Measurements from ENCODE around the gene TNFAIP8L1.
"Not testable (repeated sequence)": the region's sequence is repeated elsewhere in the genome, so short reads cannot be mapped to it uniquely, and the experiment has no call there.

TNFAIP8L1 gene

DNA sequence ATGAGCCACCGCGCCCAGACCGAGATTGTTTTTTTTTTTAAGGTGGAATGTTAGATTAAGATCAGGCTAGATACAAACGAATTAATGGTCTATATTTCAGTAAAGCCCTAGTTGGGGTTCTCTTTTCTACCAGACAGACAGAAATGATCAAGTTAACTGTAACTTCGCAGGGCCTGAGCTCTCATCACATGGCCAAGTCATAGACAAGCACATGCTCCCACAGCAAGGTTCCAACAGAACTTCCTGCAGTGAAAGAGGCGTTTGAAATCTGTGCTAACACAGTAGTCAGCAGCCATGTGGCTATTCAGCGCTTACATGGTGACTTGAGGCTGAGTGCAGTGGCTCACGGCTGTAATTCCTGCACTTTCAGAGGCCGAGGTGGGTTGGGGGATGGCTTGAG lies 45.1 kb upstream of the TNFAIP8L1 start:
- in situ Hi-C loops (cut with HindIII; ENCODE audit: low sequenced_read_pairs): no loop called here

DNA sequence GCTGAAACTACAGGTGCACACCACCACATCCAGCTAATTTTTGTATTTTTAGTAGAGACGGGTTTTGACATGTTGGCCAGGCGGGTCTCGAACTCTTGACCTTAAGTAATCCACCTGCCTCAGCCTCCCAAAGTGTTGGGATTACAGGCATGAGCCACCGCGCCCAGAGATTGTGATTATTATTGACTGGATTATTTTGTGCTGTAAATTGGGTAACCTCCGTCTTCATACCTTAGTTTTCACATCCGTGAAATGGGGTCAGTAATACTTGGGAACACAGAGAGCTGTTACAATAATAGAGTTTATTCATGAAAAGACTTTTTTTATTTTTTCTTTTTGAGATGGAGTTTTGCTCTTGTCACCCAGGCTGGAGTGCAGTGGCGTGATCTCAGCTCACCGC lies 44.2 kb upstream of the TNFAIP8L1 start:
- in situ Hi-C loops (cut with HindIII; ENCODE audit: low sequenced_read_pairs); DNase-seq (ENCODE audit: low read depth); H3K4me3 ChIP-seq (ENCODE audit: low read depth, low read length): not testable (repeated sequence)

More for the DNA sequence above, 45.1 kb upstream of the TNFAIP8L1 start:
- no peak for DNase-seq (ENCODE audit: low read depth)
- no peak overlapping the region for H3K4me3 ChIP-seq (ENCODE audit: low read depth, low read length)
- TF ChIP-seq CTCF (IDR thresholded peaks at IDR 0.05; ENCODE audit: low read depth, low read length, missing control alignments): no peak

DNA sequence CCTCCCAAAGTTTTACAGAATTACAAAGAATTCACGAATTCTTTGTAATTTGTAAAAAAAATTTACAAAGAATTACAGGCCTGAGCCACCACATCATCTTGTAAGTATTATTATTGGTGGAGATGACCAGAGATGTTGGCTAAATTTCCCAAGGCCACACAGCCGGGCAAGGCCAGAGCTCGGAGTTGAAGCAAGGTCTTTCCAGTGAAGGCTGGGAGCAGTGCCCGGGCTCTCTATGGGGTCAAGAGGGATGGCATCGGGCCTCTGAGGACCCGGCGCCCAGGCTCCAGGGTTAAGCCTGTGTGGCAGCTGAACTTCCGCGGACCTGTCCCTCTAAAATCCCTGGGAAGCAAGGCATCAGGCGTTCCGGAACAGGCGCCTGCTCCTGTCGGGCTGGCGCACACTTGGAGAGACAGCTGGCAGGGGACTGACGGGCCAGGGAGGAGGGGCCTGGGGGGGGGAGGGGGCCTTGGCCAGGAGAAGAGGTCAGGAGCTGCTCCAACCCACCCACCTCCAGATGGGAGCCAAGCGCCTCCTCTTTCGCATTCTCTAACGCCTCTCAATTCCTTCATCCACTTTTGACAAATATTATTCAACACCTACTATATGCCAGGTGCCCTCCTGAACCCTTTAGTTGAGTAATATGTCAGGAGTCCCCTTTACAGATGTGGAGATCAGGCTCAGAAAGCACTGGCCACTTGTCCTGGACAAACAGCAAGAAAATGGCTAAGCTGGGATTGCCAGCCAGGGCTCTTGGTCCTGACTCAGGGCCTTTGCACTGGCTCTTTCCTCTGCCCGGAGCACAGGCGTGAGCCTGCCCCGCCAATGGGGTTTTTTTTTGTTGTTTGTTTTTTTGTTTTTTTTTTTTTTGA lies 43.0 kb upstream of the TNFAIP8L1 start:
- no peak for DNase-seq (ENCODE audit: low read depth)
- no peak overlapping the region for H3K4me3 ChIP-seq (ENCODE audit: low read depth, low read length)
- no peak for TF ChIP-seq CTCF (IDR thresholded peaks at IDR 0.05; ENCODE audit: low read depth, low read length, missing control alignments)
- in situ Hi-C loops (cut with HindIII; ENCODE audit: low sequenced_read_pairs): no loop called here

- H3K4me3 ChIP-seq (ENCODE audit: low read depth, low read length): no peak overlapping the region
These were observed 41.9 kb upstream of the TNFAIP8L1 start for GRCh38 chr19:4597278-4597974.

DNA sequence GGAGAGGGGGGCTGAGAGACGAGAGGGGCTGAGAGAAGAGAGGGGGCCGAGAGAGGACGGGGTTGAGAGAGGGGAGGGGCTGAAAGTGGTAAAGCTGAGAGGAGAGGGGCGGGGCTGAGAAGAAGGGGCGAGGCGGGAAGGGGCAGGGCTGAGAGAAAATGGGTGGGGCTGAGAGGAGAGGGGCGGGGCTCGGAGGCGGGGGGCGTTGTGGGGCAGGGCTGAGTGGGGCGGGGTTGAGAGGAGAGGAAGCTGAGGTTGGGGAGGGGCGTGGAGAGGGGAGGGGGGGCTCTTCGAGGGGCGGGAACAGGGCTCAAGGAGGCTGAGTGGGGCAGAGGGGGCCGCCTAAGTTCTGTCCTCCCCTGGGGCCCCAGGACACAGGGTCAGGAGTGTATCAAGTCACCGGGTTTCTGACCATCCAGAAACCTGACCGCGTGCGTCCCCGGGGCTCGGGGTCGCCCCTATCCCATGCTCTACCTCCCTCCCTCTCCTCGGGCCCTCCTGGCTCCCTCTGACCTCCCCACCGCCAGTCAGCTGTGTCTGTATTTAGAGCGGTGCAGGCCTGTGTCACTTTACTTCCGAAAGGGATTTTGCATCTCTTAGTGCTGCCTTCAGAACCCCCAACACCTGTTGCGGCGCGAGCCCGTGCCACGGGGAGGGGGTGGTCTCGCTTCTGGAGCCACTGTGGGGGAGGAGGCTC lies 41.2 kb upstream of the TNFAIP8L1 start:
- DNase-seq (ENCODE audit: low read depth): no peak
- no peak for TF ChIP-seq CTCF (IDR thresholded peaks at IDR 0.05; ENCODE audit: low read depth, low read length, missing control alignments)
- in situ Hi-C loops (cut with HindIII; ENCODE audit: low sequenced_read_pairs): no loop called here
- no peak overlapping the region for H3K4me3 ChIP-seq (ENCODE audit: low read depth, low read length)

More at GRCh38 chr19:4597278-4597974, 41.9 kb upstream of the TNFAIP8L1 start:
- DNase-seq (ENCODE audit: low read depth): no peak
- in situ Hi-C loops (cut with HindIII; ENCODE audit: low sequenced_read_pairs): no loop called here
- TF ChIP-seq CTCF (IDR thresholded peaks at IDR 0.05; ENCODE audit: low read depth, low read length, missing control alignments): no peak

DNA sequence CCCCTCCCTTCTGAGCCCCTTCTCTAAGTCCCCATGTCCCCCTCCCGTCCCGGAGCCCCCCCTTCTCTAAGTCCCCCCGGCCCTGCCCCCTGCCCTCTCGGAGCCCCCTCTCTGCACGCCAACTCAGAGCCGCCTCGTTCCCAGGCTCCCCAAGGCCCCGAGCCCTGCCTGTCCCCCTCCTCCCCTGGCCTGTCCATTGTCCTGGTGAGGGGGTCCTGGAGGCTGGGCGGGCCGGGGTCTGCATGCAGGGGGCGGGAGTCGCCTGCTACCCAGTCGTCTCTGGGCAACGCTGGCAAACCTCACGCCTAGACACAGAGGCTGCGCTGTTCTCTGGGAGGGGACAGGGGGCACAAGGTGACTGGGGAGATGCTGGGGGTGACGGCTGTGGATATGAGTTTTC lies 40.6 kb upstream of the TNFAIP8L1 start:
- no peak overlapping the region for H3K4me3 ChIP-seq (ENCODE audit: low read depth, low read length)
- no peak for DNase-seq (ENCODE audit: low read depth)
- no peak for TF ChIP-seq CTCF (IDR thresholded peaks at IDR 0.05; ENCODE audit: low read depth, low read length, missing control alignments)
- in situ Hi-C loops (cut with HindIII; ENCODE audit: low sequenced_read_pairs): no loop called here
